GM21515 (cell line): ENCODE results near the gene ASB15.

ENCODE experiments used
- ATAC-seq: cut with Tn5 transposase; IDR thresholded peaks from one replicate; pipeline ENCODE4 v1.9.1; 2021; ENCODE audit not compliant: unreplicated experiment

The ASB15 gene

DNA sequence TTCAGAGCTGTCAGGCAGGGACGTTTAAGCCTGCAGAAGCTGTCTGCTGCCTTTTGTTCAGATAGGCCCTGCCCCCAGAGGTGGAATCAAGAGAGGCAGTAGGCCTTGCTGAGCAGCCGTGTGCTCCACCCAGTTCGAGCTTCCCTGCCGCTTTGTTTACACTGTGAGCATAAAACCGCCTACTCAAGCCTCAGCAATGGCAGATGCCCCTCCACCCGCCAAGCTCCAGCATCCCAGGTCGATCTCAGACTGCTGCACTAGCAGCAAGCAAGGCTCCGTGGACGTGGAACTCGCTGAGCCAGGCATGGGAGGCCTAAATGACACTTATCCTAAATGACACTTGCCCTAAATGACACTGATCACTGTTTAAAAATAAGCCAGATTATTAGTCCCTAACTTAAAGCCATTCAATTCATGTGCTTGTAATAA, 6.8 kb upstream of the ASB15 start:
- ATAC-seq = no peak

DNA sequence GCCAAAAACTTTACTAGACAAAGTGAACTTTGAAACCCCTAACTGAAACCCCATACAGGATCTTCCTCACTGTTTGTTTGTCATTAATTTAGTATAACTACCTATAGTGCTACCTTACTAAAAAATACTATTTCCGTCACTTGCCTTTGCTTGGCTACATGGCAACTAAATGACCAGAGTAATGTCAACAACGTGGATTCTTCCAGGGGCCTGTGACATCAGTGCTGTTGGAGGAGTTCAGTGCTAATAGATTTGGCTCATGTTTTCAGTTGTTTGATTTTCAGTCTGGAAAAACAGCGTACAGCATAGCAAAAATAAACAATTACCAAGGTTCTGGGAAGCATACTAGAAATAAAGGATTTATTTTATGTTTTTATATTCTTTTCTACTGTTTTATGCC, 3.0 kb upstream of the ASB15 start:
- no peak for ATAC-seq

DNA sequence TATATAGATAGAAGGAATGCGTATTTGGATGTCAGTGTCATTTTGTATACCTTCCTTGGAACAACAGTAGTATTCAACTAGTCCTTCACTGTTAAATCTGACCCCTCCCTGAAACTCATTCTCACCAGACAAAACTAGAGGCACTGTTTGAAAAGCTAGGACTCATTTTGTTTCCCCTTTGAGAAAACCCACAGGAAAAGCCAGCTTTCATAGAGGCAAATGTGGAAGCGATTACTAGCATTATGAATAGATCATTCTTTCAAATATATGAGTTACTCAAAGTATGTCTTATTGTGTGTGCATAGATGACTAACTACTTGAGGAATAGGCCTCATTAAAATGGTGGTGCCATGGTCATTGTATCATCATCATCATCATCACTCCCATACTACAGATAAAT, 1.9 kb upstream of the ASB15 start:
- ATAC-seq = no peak

DNA sequence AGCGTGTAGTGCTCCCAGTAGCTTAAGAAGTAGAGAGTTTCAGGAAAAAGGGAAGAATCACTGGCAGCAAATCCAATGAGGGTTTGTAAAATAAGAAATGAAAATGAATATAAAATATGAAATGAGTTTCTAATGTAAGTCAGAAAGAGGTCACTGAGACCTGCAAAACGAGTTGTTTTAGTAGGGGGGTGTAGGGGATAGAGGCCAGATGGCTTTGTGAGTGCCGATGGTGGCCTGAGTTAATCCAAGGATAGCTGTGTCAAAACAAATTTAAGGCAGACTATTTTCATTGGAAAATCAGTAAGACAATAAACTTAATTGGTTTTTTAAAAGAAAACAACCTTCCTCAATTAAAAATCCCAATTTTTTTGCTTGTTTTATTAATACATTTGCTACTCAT, 745 bp upstream of the ASB15 start:
- ATAC-seq = no peak

DNA sequence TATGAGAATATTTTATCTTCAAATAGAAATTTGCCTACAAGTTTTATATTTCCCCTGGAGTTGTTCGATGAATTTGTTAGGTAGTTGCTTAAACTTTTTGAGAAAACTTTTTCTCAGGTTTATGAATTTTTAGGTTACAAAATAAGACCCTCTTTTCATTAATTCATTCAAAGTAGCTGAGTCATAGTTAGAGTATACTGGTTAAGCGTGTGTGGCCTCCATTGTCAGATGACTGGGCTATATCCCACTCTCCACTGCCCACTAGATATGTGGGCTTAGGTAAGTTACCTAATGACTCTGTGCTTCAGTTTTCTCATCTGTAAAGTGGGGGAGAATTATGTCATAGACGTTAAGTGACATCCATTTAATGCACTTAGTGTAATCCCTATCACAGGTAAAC, 1.0 kb downstream of the ASB15 start:
- no peak for ATAC-seq

DNA sequence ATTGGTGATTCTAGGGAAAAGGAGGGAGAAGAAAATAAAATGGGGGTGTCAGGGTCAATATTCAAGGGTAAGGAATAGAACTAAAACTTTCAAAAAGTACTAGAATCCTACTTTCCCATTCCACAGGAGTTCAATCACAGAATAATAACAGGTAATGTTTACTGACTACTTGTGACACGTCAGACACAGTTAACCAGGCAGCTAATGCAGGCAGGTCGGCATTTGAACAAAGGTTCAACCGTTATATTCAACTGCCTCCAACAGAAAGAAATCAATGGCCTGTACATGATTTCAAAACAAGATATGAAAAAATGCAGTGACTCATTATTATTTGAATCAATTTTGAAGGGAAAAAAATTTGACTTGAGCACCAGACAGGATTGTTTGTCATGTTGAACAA, 3.1 kb downstream of the ASB15 start:
- ATAC-seq = no peak

DNA sequence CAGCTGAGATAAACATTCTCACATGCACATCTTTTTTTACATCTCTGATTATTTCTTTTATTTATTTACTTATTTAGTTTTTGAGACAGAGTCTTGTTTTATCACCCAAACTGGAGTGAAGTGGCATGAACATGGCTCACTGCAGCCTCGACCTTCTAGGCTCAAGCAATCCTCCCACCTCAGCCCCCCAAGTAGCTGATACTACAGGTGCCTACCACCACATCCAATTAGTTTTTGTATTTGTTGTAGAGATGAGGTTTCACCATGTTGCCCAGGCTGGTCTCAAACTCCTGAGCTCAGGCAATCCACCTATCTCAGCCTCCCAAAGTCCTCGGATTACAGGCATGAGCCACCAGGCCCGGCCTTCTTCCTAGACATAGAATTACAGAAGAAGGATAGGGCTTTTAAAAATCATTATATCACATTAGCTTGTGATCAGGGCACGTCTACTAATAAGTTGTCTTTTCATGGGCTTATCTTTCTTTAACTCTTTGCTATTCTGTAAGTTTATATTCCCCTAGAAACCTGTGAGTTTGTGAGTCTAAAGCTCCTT, 5.9 kb downstream of the ASB15 start:
- no peak for ATAC-seq

DNA sequence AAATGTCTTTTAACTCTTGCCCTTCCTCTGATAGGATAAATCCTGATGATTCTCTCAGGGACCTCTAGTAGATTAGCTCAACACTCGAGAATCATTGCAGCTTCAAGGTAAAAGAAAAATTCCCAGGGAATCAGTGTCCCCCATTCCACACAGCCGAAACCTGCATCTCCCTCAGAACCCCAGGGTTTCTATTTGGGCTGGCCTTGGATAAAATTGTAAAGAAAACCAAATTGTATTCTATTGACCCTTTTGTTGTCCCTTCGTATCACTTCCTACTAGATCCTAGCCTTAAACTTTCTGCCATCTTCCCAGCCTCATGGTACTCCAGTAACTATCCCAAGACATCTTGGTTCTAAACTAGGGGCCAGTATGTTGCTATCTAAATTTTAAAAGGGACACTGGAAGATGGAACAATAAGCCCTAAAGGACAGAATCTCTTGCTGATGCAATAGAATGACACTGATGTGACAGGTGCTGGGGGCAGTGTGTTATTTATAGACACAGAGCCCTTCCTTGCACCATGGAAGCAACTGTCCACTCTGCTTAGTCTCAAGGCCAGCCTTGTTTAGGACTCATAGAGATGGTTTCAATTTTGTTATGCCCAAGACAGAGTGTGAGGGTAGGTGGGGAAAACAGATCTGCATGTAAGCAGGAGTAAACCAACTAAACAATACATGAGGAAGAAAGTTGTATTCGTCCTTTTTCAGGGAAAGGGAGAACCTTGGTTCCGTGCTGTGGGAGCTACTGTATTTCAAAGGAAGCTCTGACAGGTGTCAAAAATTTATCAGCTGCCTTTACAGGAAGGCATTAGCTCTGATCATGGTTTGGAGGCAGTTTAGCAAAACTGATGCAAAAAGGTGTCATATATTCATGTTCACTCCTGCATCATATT, 7.6 kb downstream of the ASB15 start:
- no peak for ATAC-seq

DNA sequence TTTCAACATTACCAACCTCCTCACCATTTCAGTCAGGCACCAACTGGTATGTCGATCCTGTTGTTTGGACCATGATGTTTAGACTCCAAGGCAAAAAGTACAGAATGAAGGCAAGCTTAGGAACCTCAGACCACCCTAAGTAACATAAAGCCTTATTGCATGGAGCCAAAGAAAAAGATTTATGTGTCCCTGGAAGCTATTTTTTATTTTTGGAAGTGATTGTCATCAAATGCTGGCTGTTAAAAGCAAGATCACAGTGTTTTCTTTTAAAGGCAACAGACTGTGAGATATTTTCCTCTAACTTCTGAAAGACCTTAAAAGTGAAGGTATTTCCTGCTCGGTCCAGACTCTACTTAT, 8.2 kb downstream of the ASB15 start:
- no peak for ATAC-seq

DNA sequence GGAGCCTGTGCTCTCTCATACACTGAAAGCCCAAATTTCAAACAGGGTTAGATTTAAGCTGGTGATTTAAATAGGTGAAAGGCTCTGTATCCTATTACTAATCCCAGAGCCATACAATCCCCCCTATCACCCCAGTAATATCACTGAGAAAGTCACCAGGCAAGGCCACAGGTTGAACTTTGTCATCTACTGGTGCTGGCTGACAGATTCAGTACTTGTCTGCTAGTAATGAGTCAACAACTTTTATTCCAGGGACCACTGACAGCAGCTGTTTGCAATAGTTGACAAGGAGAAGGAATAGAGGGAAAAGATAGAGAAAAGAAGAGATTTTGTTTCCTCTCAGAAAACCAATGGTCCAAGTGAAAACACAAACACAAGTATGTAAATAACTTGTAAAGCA, 10.4 kb downstream of the ASB15 start:
- ATAC-seq = no peak

DNA sequence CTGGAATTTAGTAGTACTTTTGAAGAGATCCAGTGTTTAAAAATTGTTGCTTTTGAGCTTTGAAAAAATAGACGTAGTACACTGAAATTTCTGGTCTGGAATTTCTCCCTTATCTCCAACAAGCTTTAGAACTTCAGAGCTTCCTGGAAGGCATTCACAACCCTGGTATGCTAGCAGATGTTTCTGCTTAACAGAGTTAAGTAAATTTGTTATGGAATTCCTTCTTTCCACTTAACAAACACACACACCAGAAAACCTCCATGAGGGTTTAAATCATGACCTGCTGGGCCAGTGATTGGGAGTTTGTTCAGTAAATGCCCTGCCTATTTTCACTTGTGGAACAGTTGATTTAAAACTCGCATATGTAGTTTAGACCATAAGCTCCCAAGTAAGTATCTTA, 13.7 kb downstream of the ASB15 start:
- no peak for ATAC-seq

DNA sequence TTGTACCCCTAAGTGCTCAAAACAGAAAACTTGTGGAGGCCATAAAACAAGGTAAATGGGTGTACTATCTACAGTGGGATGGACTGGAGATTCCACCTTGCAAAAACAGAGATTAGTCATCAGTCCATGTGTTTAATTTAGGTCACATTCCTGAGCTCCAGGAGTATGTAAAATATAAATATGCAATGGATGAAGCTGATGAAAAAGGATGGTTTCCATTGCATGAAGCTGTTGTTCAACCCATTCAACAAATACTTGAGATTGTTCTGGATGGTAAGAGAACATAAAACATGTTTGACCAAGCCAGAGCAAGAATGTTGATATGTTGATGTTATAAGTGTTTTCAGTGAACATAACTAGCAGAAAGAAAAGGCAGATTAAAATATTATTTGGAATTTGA, 14.6 kb downstream of the ASB15 start:
- ATAC-seq = no peak

DNA sequence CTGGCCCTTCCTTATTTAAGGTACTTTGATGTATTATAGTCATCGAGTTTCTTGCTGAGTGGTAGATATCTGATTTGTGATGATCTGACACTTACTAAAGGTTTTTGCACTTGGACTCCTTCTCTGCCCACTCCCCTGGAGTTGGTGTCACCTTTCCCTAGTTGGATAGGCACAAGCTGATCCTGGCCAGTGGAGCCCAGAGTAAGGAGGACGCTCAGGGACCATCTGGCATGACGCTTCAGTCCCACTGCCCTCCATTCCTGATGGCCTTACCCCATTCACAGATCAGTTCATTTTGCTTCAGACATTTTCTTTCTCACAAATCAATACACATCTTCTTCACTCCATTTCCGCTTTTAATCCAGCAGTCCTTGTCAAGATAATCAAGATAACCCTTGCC, 20.1 kb downstream of the ASB15 start:
- ATAC-seq = no peak

DNA sequence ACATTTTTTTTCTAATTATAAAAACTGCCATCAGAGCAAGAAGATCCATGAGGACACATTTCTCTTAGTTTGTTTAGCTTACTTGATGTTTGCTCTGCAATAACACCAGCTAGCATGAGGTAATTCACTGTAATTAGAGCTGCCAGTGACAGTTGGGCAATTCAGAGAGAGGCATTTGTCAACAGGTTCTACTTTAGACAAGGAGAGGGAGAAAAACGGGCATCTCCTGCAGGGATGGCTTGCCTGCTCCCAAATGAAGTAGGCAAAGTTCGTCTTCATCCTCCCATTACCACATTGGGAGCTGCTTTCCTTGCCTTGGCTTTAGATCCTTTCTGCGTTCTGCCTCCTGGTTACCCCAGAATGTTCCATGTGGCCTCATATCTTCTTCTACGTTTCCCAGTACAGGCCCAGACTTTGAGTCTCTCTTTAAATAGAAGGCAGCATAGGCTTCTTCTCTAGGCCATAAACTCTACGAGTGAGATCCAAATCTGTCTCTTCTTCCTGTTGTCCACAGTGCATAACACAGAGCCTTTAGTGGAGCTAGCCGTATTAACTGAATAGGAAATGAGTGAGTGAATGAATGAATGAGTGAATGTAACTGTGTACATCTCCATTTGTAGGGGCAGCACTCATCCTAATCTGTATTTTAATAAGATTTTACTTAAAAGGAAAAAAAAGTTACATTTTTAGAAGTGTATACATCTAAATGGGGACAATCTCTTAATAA, 21.2 kb downstream of the ASB15 start:
- no peak for ATAC-seq

DNA sequence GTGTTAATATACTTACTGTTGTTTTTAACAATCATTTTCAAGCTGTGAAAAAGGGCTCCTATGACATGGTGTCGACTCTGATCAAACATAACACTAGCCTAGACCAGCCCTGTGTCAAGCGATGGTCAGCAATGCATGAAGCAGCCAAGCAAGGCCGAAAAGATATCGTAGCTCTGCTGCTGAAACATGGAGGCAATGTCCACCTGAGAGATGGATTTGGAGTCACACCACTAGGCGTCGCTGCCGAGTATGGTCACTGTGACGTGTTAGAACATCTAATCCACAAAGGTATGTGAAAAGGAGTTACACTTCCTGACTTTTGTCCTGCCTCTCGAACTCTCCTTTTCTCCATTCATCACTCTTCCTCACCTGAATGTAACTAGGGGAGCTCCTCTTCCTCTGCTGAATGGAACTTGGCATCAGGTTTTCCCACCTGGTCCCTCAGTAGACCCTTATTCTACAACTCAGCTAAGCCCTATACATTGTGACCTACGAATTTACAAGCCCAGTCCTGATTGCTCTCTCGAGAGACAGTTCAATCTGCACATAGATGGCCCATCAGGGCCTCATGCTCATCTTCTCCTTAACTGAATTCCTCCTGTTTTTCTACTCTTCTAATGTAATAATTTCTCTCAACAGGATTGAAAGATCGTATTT, 23.0 kb downstream of the ASB15 start:
- peak; percentile 97 for ATAC-seq

DNA sequence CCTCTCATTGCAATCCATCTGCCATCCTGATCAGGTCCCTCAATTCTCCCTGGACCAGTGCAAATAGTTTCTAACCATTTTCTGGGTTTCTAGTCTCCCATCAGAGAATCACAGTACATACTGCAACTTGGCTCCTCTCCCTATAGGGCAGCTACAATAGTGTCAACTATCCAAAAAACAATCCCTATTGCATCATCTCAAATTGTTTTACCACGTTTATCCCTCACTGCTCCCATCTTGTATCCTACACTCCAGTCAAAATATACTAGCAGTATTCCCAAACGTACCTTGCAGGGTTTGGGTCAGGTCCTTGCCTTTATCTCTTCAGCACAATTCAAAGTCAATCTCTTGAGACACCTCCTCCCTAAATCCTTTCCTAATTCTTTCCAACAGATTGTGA, 23.6 kb downstream of the ASB15 start:
- no peak for ATAC-seq

DNA sequence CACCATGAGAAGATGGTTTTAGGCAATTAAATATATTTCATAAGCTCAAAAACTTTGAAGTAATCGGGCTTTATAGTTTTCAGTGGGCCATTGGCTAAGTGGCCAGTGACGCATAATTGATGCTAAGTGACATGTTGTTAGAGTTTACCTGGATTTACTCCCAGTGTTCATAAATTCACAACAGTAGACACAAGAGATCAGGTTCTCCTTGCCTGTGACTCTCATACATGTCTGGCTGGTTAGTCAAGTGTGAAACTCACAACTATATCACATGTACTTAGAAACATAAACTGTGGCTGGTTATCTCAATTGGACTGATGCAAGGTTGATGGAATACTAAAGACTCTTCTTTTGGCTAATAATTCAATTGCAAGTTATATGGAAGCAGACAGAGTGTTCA, 26.2 kb downstream of the ASB15 start:
- no peak for ATAC-seq

DNA sequence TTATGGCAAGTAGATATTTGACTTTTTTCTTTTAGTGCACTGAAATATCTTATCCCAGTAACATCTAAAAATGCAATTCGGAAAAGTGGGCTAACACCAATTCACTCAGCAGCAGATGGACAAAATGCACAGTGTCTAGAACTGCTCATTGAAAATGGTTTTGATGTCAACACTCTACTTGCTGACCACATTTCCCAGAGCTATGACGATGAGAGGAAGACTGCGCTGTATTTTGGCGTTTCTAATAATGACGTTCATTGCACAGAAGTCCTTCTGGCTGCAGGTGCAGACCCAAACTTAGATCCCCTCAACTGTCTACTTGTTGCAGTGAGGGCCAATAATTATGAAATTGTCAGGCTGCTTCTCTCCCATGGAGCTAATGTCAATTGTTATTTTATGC, 27.2 kb downstream of the ASB15 start:
- no peak for ATAC-seq

DNA sequence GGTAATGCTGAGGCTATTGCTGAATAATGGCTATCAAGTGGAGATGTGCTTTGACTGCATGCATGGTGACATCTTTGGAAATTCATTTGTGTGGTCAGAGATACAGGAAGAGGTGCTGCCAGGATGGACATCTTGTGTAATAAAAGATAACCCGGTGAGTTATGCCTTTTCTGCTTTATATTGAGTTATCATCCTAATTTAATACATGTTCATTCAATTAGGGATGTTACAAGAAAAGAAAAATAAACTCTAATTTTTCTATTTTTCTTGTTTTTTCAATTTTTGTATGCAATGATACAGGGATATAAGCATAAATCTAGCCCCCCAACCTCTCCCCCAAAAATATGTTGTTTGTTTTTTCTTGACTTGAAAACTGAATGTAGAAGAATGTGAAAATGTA, 27.7 kb downstream of the ASB15 start:
- ATAC-seq = no peak

DNA sequence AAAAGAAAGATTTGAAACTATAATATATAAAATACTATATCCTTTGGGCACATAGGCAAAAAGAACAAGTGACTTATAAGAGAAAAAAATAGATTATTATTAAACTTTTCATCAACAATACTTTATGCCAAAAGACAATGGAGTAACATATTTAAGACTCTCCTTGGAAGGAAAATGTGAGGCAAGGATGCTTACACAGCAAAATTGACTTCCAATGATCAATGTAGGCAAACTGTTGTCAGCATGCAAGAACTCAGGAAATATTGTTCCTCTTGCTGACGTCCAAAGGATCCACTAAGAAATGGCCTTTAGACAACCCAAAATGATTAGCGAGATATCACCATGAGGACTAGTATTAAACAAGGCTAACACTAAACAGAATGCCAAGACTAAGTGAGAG, 31.2 kb downstream of the ASB15 start:
- no peak for ATAC-seq

DNA sequence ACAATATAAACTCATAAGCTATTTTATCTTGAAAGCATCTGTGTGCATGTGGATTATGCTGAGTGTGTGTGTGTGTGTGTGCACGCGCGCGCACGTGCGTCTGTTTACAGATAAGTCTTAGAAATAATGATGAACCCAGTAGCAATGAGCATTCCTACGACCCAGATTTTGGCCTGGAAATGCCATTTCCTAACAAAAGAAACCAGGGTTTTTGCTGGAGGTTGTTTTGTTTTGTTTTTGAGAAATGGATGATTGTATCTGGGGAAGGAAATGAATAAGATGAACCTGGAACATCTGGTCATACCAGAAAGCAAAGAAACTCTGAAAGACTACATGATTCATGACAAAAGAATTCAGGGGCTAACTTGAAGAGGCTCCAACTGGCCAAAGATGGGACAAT, 31.9 kb downstream of the ASB15 start:
- ATAC-seq = no peak
